ENCODE results near the gene SNAPC2.
A peak's percentile ranks its signal among the peaks of the same experiment; 100 is the strongest.

Gene SNAPC2, protein sequence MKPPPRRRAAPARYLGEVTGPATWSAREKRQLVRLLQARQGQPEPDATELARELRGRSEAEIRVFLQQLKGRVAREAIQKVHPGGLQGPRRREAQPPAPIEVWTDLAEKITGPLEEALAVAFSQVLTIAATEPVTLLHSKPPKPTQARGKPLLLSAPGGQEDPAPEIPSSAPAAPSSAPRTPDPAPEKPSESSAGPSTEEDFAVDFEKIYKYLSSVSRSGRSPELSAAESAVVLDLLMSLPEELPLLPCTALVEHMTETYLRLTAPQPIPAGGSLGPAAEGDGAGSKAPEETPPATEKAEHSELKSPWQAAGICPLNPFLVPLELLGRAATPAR

DNA sequence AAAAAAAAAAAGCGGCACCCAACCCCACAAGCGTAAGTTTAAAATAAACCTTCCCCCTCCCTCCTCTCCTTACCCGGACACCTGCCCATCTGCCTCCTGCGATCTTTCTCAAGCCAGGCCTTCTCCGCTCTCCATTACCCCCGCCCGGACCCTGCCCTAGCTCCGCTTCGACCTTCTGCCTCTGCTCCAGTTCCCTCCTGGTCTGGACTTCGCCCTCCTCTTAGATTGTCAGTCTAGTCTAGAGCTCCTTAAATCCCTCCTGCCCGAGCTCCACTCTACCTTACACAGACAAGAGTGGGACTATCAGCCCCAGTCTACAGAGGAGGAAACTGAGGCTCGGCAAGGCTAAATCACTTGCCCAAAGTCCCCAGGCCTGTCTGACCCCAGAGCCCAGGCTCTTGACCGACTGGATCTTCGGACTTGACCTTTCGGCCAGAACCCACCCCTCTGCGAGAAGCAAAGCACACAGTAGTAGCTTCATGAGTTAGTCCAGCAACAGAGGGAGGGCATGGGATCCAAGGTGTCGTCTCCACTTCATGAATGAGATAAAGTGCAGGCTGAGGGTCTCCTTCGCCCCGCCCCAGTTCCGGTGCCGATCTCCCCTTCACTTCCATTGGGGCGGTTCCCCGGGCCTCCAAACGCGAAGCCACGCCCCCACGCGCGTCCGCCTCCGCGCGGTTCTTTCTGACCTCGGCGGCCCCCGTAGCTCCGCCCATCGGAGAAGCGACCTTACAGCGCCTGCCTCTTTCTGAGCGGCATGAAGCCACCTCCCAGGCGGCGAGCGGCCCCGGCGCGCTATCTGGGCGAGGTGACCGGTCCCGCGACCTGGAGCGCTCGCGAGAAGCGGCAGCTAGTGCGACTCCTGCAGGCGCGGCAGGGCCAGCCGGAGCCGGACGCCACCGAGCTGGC is at the start of gene SNAPC2:
Gene SNAPC2 (plus strand): TSS at position 729 of the 909 bp plus-strand sequence. CDS start 29 bp downstream, at position 758.
- DNase-seq, result peak; percentile 94

GRCh38 chr19:7870571-7871436 is 49.3 kb upstream of the SNAPC2 start:
- no peak for DNase-seq

DNA sequence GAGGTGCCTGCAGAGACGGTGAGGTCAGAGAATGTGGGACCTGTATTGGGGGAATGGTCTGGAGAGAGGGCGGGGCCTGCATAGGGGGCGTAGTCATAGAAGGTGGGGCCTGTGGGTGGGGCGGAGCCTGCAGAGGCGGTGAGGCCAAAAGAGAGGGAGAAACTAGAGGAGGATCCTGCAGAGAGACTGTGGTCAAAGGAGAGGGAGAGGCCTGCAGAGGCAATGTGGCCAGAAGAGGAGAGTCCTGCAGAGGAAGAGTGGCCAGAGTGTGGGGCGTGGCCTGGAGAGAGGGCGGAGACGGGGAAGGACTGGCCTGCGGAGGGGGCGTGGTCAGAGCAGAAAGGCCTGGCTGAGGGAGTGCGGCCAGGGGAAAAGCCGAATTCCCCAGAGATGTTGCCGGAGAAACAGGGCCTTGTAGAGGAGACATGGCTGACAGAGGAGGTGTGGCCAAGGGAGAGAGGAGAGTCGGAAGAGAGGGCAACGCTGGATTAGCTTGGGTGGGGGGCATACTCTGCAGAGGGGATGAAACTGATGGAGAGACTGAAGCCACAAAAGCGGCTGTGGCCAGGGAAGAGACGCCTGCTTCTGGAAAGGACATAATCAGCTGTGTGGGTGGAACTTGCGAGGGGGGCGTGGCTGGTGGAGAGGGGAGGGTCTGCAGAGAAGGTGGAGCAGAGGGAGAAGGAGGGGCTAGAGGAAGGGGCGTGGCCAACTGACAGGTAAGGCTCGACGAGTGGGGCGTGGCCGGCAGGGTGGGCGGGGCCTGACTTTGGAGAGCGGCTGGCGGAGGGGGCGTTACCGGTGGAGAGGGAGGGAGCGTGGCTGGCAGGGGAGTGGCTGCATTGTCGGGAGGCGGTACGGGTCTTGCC is 48.5 kb upstream of the SNAPC2 start:
- DNase-seq, result peak; percentile 88

GRCh38 chr19:7872306-7873204 is 47.6 kb upstream of the SNAPC2 start:
- DNase-seq, result no peak

GRCh38 chr19:7873304-7874075 is 46.6 kb upstream of the SNAPC2 start:
- no peak for DNase-seq

DNA sequence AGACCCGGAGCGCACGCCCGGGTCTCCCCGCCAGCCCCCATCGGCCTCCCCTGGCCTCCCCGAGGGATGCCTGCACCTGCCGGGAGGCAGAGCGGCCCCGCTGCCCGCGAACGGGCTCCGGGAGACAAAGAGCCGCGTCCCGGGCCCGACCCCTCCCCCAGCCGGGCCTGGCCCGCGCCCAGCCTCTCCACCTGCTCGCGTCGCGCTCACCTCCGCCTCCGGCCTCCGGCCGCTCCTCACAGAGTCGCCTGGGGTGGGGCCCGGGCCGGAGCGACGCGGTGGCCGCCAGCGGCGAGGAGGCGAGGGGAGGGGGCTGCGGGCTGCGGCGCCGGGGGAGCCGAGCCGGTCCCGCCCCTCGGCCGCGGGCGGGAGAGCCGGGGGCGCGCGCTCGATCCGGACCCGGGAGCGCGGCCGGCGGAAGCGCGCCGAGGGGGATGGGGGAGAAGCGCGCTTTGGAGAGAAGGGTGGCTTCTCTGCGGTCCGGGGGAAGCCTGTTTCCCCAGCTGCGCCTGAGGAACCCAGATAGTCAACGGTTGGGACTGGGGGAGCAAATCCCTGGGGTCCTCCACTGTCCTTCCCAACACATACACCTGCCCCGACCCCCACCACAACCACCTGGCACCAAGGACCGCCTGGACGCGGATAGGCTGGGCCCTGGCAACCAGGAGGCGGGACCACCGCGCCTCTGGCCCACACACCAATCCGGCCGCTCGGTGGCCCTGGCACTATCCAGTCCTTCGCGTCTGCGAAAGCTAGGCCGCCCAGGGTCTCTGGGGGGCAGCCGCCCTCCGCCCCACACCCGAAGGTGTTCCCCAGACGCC is 45.9 kb upstream of the SNAPC2 start, which contains the start of gene PRR36:
Gene PRR36 (minus strand): TSS at position 315 of the 821 bp plus-strand sequence. CDS start 701 bp downstream, outside the sequence.
- no peak for DNase-seq

DNA sequence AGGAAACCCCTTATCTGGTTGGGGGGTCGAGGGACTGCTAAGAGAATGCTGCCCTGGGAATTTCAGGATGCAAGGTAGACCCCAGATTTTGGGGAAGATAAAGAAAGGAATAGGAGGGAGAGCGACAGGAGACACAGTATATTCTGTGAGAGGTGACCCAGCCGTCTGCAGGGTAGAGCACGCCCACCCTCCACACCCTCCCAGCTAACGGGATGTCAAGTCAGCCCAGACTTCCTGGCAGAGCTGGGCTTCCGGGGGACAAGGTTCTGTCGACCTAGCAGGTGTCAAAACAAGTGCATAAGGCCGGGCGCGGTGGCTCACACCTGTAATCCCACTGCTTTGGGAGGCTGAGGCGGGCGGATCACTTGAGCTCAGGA is 45.3 kb upstream of the SNAPC2 start:
- DNase-seq, result no peak

DNA sequence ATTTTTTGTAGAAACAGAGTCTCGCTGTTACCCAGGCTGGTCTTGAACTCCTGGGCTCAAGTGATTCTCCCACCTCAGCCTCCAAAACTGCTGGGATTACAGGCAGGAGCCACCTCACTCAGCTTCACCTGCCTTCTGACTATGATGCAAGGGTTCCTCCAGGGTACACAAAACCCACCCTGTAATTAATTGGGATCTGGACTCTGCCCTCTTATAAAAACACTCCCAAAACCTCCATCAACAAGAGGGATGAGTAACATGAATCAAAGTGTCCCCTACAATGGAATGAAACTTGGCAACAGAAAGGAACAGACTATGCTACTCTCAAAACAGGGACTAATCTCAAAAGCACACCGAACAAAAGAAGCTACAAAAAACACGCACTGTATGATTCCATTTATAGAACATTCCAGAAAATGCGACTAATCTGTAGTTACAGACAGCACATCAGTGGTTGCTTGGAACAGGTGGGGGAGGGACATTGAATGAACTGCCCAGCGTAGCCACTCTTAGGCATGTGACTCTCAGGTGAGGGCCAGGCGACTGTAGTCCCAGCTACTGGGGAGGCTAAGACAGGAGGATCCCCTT is 42.8 kb upstream of the SNAPC2 start:
- DNase-seq, result no peak

- no peak for DNase-seq
These were observed 40.9 kb upstream of the SNAPC2 start for GRCh38 chr19:7879111-7879807.

DNA sequence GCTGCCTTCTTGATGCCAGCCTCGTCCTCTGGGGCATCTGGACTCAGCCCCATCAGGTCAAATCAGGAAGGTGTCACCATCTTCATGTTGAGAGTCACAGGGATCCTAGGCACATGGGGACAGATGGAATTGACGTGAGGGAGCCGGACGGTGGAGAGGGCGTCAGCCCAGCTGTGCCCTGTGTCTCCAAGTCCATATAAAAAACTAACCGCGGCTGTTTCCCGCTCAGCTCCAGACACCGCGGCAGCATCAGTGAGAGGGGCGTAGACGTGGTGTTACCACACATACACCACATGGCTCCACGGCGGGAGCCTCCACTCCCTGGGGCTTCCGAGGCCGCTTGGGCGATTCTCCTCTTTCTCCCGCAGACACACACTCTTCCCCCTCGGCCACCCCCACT is 40.3 kb upstream of the SNAPC2 start:
- no peak for DNase-seq

DNA sequence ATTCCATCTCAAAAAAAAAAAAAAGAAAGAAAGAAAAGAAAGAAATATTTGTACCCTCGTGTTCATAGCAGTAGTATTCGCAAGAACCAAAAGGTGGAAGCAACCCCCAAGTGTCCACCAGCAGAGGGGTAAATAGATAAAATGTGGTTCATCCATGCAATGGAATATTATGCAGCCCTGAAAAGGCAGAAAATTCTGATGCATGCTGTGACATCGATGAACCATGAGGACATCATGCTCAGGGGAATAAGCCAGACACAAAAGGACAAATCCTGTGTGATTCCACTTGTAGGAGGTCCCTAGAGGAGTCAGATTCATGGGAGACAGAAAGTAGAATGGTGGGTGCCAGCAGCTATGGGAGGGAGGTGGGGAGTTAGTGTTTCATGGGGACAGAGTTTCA is 38.2 kb upstream of the SNAPC2 start:
- DNase-seq, result no peak

DNA sequence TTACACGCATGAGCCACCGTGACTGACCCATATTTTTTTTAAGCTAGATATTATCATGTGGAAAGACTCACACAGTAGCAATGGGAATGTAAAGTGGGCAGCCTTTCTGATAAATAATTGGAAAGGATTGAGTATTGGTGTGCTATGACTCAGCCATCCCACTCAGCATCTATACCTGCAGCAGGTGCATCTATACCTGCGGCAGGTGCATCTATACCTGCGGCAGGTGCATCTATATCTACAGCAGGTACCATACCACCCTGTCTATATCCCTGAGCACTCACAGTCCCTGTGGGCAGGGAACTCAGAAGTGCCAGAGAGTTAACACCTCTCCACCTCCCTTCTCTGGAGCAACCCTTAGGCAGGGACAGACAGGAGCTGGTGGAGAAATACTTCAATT is 37.0 kb upstream of the SNAPC2 start:
- DNase-seq, result no peak

GRCh38 chr19:7883796-7884570 is 36.2 kb upstream of the SNAPC2 start:
- peak; percentile 49 for DNase-seq

GRCh38 chr19:7885818-7886217 is 34.3 kb upstream of the SNAPC2 start:
- no peak for DNase-seq

DNA sequence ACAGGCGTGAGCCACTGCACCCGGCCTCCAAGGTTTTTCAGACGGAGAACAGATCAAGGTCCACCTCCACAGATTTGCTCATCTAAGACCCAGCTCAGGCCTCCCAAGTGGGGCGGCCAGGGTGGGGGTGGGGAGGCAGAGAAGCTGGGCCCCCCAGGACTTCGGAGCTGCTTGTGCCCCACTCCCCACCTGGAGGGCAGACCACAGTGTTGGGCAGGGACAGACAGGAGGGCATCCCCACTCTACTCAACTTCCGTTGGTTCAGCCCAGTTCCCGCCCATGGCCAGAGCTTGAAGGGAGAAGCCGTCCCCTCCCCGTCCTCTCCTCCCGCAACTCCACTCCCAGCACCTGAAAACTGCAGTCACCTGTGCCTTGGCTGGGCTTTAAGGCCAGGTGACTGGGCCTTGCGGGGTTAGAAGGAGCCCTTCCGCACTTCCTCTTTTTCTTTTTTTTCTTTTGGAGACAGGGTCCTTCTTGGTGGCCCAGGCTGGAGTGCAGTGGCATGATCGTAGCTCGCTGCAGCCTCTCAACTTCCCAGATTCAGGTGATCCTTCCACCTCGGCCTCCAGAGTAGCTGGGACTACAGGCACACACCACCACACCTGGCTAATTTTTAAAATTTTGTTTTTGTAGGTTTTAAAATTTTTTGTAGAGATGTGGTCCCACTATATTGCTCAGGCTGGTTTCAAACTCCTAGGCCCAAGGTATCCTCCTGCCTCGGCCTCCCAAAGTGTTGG is 32.6 kb upstream of the SNAPC2 start:
- no peak for DNase-seq

DNA sequence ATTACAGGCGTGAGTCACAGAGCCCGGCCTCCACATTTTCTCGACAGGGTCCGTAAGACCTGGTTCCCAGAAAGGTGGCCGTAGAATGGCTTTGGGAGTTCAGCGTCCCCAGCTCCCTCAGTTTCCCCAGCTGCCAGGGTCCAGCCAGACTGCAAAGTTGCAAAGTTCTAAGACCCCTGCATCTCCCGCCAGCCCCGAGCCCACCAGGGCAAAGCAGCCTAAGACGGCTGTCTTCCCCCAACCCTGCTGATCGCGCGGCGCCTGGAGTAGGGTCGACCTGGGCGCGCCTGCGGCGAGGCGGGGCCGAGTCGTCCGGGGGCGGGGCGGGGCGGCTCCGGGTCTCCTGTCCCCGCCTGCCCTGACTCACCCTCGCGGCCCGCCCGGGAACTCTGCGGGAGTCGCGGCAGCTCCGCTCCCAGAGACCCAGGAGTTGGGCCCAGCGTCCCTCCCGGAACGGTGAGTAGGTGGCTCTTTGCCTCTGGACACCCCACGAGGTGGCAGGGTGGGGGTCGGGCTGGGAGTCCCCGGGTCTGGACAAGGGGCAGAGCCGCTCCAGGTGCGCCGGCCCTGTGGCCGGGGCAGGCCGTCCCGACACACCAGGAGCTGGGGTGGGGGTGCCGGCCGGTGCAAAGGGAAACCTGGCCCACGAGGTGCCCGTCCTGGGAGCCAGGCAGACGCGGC is 31.9 kb upstream of the SNAPC2 start, which contains the start of gene LRRC8E:
Gene LRRC8E (plus strand): TSS at position 366 of the 681 bp plus-strand sequence. CDS start 7,094 bp downstream, outside the sequence.
- peak; percentile 72 for DNase-seq

All from fibroblast of upper back skin (primary cell).